Measurements from ENCODE around the gene GPRIN2.
"Not testable (repeated sequence)": the region's sequence is repeated elsewhere in the genome, so short reads cannot be mapped to it uniquely, and the experiment has no call there.

Gene GPRIN2

GRCh38 chr10:46516660-46517416 is 39.6 kb downstream of the GPRIN2 start:
- TF ChIP-seq, protein P1, sequence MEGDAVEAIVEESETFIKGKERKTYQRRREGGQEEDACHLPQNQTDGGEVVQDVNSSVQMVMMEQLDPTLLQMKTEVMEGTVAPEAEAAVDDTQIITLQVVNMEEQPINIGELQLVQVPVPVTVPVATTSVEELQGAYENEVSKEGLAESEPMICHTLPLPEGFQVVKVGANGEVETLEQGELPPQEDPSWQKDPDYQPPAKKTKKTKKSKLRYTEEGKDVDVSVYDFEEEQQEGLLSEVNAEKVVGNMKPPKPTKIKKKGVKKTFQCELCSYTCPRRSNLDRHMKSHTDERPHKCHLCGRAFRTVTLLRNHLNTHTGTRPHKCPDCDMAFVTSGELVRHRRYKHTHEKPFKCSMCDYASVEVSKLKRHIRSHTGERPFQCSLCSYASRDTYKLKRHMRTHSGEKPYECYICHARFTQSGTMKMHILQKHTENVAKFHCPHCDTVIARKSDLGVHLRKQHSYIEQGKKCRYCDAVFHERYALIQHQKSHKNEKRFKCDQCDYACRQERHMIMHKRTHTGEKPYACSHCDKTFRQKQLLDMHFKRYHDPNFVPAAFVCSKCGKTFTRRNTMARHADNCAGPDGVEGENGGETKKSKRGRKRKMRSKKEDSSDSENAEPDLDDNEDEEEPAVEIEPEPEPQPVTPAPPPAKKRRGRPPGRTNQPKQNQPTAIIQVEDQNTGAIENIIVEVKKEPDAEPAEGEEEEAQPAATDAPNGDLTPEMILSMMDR (IDR thresholded peaks at IDR 0.05; ENCODE audit: low read depth, low read length) = no peak
- no peak overlapping the region for H3K4me3 ChIP-seq (replicated peaks in 1 of 2; ENCODE audit: low read depth in 2 of 2, low read length in 2 of 2)
- DNase-seq (ENCODE audit: low read depth in 2 of 2) = peak; percentile 89 to 95

DNA sequence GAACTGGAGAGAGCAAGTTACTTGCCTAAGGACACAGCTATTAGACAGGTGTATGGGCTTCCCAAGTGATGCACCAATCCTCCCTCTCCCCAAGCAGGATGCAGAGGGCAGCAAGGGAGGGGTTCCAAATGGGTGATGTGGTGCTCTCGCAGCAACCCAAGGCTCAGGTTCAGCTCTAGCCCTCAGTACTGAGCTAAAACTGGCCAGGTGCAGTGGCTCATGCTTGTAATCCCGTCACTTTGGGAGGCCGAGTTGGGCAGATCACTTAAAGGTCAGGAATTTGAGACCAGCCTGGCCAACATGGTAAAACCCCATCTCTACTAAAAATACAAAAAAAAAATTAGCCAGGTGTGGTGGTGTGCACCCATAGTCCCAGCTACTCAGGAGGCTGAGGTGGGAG is 40.7 kb downstream of the GPRIN2 start:
- DNase-seq (ENCODE audit: low read depth in 2 of 2) = no peak
- TF ChIP-seq, protein P1 (IDR thresholded peaks at IDR 0.05; ENCODE audit: low read depth, low read length) = no peak
- no peak overlapping the region for H3K4me3 ChIP-seq (replicated peaks in 1 of 2; ENCODE audit: low read depth in 2 of 2, low read length in 2 of 2)

DNA sequence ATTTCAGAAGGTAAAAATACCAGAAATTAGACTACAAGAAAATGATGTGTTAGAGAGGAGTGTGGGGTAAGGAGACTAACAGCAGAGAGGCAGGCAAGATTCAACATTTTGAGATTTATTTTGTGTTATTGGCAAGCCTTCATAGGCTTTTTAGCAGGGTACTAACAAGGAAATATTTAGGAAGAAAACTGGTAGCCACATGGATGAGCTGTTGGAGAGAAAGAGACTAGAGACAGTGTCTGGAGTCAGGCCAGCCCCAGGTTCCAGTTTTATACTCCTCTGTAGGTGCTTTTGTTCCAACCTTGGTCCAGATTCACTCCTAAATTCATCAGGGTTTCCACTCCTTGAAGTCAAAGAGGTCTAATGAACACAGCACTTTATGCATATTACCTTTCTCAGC is 41.1 kb downstream of the GPRIN2 start:
- H3K4me3 ChIP-seq (replicated peaks in 1 of 2; ENCODE audit: low read depth in 2 of 2, low read length in 2 of 2) = no peak overlapping the region
- no peak for DNase-seq (ENCODE audit: low read depth in 2 of 2)
- TF ChIP-seq, protein P1 (IDR thresholded peaks at IDR 0.05; ENCODE audit: low read depth, low read length) = no peak

DNA sequence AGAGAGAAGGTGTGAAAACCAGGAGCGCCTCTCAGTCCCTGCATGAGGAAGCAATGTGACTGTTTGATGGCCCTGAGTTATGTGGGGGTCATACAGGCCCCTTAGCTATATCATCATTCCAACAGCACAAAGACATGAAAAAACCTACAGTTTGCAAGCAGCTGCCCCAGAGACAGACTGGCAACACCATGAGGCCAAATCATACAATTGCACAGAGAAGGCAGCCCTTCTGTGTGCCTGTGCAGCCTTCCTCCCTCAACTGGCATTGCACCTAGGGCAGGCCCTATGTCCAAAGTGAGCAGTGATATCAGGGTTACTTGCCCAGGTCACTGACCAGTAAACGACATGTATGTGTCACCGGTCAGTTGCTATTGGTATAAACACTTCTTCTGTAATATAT is 41.6 kb downstream of the GPRIN2 start:
- no peak overlapping the region for H3K4me3 ChIP-seq (replicated peaks in 1 of 2; ENCODE audit: low read depth in 2 of 2, low read length in 2 of 2)
- DNase-seq (ENCODE audit: low read depth in 2 of 2) = no peak
- TF ChIP-seq, protein P1 (IDR thresholded peaks at IDR 0.05; ENCODE audit: low read depth, low read length) = no peak

GRCh38 chr10:46514431-46514861 is 42.0 kb downstream of the GPRIN2 start:
- DNase-seq (ENCODE audit: low read depth in 2 of 2) = no peak
- TF ChIP-seq, protein P1 (IDR thresholded peaks at IDR 0.05; ENCODE audit: low read depth, low read length) = no peak
- H3K4me3 ChIP-seq (replicated peaks in 1 of 2; ENCODE audit: low read depth in 2 of 2, low read length in 2 of 2) = no peak overlapping the region

DNA sequence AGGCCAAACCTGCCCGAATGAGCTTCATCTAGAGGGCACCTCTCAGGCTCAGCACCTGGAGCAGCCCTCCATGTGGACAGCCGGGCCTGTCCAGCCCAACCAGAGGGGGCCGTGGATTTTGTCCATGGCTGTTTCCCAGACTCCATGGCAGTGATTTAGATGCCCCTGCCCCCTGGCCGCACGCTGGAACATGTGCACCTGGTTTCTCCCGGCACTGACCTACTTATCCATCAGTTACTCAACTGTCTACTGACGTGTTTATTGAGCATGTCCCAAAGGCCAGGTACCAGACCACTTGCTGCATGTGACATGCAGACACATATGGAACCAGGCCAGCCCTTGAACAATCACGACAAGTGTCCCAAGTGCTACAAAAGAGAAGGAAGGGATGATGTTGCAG is 43.1 kb downstream of the GPRIN2 start:
- not testable (repeated sequence) for DNase-seq (ENCODE audit: low read depth in 2 of 2); H3K4me3 ChIP-seq (replicated peaks in 1 of 2; ENCODE audit: low read depth in 2 of 2, low read length in 2 of 2)

- H3K4me3 ChIP-seq (replicated peaks in 1 of 2; ENCODE audit: low read depth in 2 of 2, low read length in 2 of 2); DNase-seq (ENCODE audit: low read depth in 2 of 2): not testable (repeated sequence)
Observed at GRCh38 chr10:46512725-46513124, 43.7 kb downstream of the GPRIN2 start.

- not testable (repeated sequence) for DNase-seq (ENCODE audit: low read depth in 2 of 2)
Observed at GRCh38 chr10:46512002-46512401, 44.5 kb downstream of the GPRIN2 start.

More at GRCh38 chr10:46512002-46512401, 44.5 kb downstream of the GPRIN2 start:
- H3K4me3 ChIP-seq (replicated peaks in 1 of 2; ENCODE audit: low read depth in 2 of 2, low read length in 2 of 2) = not testable (repeated sequence)
